Fibroblast of the aortic adventitia (primary cell): ENCODE measurements around the gene HOXC5. TPM values are rescaled to one million over a fixed set of nuclear protein-coding genes. Genes with fewer than 3 reads are reported as not detected.

ENCODE experiments used
- DNase-seq: peaks from one replicate; pipeline ENCODE4 v3.0.0-alpha.2; 2010; ENCODE audit warnings: low read depth
- H3K4me3 ChIP-seq: 2 replicates; pipeline ENCODE4 v1.5.1; 2011; ENCODE audit warnings: low read depth, mild to moderate bottlenecking, control low read depth, low read length, moderate library complexity
- total RNA-seq: library from RNA; depleted of rRNA; stranded (reverse); fragments of >200 nt; gene quantifications from 2 replicates; pipeline ENCODE4 v1.2.3, GENCODE V29; 2012; ENCODE audit warnings: low replicate concordance
- TF ChIP-seq, protein P1 (sequence below): IDR thresholded peaks from 2 replicates; pipeline ENCODE4 v1.5.1; 2011; ENCODE audit warnings: mild to moderate bottlenecking, low read length, control low read depth, inconsistent platforms; ENCODE audit not compliant: insufficient read depth

HOXC5 gene
- total RNA-seq, 1 donor, result 0.18 TPM

DNA sequence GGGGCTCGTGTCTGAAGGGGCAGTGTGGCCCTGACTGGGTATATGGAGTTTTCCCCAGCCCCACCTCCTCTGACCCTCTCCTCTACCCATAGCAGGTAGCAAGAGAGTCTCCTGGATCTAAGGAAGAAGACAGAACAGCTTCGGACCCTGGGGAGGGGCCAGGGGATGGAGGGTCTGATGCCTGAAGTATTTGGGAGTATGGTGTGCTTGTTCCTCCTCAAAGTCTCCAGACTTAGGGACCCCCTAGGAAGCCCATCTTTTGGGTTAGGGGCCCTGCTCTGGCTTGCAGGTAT lies 24.6 kb upstream of the HOXC5 start:
- DNase-seq, result no peak
- TF ChIP-seq, protein P1, sequence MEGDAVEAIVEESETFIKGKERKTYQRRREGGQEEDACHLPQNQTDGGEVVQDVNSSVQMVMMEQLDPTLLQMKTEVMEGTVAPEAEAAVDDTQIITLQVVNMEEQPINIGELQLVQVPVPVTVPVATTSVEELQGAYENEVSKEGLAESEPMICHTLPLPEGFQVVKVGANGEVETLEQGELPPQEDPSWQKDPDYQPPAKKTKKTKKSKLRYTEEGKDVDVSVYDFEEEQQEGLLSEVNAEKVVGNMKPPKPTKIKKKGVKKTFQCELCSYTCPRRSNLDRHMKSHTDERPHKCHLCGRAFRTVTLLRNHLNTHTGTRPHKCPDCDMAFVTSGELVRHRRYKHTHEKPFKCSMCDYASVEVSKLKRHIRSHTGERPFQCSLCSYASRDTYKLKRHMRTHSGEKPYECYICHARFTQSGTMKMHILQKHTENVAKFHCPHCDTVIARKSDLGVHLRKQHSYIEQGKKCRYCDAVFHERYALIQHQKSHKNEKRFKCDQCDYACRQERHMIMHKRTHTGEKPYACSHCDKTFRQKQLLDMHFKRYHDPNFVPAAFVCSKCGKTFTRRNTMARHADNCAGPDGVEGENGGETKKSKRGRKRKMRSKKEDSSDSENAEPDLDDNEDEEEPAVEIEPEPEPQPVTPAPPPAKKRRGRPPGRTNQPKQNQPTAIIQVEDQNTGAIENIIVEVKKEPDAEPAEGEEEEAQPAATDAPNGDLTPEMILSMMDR, result no peak
- no peak overlapping the region for H3K4me3 ChIP-seq

DNA sequence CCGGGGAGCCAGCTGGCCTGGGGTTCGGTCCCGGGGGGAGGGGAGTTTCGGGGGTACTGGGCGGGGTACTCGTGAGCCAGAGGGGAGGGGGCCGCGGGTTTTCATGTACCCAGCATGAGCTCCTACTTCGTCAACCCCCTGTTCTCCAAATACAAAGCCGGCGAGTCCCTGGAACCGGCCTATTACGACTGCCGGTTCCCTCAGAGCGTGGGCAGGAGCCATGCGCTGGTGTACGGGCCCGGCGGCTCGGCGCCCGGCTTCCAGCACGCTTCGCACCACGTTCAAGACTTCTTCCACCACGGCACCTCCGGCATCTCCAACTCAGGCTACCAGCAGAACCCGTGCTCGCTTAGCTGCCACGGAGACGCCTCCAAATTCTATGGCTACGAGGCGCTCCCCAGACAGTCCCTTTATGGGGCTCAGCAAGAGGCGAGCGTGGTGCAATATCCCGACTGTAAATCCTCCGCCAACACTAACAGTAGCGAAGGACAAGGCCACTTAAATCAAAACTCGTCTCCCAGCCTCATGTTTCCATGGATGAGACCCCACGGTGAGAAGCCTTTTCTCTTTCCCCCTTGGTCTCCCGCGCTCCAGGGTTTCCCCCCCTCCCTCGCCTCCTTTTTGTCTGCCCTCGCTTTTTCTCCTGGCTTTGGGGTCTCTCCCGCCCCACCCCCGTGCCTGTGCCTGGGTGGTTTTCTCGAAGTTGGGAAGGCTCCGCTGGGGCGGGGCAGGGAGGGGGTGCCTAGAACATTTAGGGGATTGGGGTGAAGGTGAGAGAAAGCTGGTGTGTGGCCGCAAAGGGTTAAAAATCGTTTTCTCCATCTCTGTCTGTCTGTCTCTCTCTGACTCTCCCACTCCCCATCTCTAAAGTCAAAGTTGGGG lies 23.4 kb upstream of the HOXC5 start:
- peak overlapping the region; percentile 44 for H3K4me3 ChIP-seq
- peak; percentile 27 for DNase-seq
- TF ChIP-seq, protein P1, result no peak

DNA sequence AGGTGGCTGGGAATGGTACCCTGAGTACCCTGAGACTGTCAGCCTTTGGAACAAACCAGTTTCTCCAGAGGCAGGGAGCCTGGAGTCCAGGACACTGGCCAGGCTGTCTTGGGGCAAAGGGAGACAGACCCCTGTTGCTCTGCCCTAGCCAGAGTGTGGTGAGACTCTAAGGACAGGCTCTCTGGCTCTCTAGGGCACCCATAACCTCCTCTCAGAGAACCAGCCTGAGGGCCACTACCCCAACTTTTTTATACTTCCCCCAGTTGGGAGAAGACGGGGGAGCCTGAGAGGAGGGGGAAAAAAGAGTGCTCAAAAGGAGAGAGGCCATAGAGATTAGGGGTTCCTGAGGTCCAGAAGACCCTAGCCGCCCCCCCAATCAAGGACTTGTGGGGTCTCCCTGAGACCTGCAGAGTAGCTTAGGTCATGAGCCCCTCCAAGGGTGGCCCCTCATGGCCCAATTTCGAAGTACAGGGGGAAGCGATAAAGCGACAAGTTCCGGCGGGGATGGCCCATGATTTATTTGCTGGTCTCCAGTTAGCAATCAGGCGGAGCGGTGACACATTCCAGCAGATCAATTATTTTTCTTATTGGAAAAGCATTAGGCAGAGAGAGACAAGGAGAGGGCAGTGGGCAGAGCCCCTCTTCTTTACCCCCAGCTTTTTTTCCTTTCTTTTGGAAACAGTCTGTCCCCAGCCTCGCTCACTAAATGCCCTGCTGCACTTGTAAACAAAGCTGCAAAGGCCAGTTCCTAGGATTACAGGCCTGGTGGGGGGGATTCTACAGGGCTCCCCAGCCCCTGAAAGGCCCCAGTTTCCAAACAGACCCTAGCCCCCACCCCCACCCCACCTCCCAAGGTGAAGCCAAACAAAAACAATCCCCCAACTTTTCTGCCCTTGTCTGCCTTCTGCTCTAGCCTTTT lies 22.5 kb upstream of the HOXC5 start:
- no peak for DNase-seq
- TF ChIP-seq, protein P1, result no peak
- peak overlapping the region; percentile 44 for H3K4me3 ChIP-seq

DNA sequence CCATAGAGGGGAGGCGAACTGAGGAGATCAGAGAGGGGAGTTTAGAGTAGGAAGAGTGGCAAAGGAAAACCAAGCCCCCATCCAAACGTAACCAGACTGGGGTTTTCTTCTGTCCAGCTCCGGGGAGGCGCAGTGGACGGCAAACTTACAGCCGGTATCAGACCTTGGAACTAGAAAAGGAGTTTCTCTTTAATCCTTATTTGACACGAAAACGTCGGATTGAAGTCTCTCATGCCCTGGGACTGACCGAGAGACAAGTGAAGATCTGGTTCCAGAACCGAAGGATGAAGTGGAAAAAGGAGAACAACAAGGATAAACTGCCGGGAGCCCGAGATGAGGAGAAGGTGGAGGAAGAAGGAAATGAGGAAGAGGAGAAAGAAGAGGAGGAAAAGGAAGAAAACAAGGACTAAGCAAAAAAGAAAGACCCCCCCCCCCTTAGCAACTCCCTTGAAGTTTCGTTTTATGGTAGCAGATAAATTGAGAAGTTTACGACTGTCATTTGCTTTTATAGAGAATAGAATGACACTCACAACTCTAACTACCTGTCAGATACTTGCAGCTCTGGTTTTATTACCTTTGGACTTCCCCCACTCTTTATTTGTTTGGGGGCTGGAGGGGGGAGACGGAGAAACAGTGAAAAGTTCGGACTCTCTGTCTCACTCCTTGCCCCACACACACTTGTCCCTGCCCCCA lies 21.7 kb upstream of the HOXC5 start:
- TF ChIP-seq, protein P1, result no peak
- DNase-seq, result no peak
- H3K4me3 ChIP-seq, result no peak overlapping the region

DNA sequence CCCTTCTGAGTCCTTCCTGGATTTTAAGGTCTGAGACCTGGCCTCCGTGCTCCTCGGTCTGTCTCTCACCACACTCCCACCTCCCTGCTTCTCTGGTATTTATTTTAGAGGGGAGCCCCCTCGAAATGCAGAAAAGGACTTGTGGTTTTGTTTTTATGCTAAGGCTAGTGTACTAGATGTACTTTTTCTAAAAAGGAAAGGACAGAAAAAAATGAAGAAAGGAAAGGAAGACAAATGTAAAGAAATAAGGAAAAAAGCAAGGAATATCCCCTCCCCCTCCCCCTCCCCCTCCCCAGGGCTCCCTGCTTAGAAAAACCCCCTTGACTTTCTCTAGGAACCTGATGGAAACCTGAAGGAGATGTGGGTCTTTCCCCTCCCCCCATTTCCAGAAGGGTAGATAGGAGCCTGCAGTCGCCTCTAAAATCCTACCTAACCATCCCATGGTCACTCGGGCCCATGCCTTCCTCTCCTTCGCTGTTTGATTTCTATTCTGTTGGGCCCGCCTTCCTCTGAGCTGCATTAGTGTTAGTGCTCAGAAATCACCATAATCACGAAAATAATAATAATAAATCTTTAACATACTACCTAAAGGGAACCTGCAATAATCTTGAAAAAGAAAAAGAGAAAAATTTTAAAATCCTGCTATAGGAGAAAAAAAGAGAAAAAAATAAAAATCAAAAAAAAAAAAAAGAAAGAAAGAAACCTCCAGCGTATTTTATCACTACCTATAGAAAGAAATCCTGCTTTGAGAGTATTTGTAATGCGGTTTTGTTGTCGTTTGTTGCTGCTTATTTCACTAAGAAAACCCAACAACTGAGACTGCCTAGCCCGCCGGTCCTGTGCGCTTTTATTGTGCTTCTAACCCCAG lies 21.0 kb upstream of the HOXC5 start:
- TF ChIP-seq, protein P1, result no peak
- DNase-seq, result no peak
- H3K4me3 ChIP-seq, result no peak overlapping the region
